Activated CD8-positive, alpha-beta T cell treated with anti-CD3 and anti-CD28 coated beads for 36 hours (primary cell): ENCODE results near the gene C1orf174. TPM values are rescaled to one million over a fixed set of nuclear protein-coding genes. Genes with fewer than 3 reads are reported as not detected.

Experiments used
- ATAC-seq: fragments of 200-7000 bp; cut with Tn5 transposase; one replicate; pipeline ENCODE4 v1.10.0; 2021; ENCODE audit warnings: mild to moderate bottlenecking, moderate library complexity
- CTCF ChIA-PET: fragments of 350-600 bp; sonication (Branson Sonifier 250); formaldehyde crosslinking; loops from one replicate; lab custom pipeline; 2021; ENCODE audit warnings: antibody characterized with exemption; lab: Charles Lee
- POLR2A ChIA-PET: fragments of 350-600 bp; sonication (Branson Sonifier 250); formaldehyde crosslinking; loops from one replicate; lab custom pipeline; 2021; ENCODE audit warnings: antibody characterized with exemption; lab: Charles Lee
- DNase-seq: peaks from one replicate; pipeline ENCODE4 v3.0.0-alpha.2; 2020
- H3K27ac Mint-ChIP-seq: one replicate; pipeline ENCODE4 v1.8.0; 2021; ENCODE audit warnings: mild to moderate bottlenecking, mixed read lengths
- H3K27me3 Mint-ChIP-seq: one replicate; pipeline ENCODE4 v1.8.0; 2021; ENCODE audit warnings: mixed read lengths
- H3K36me3 Mint-ChIP-seq: one replicate; pipeline ENCODE4 v1.8.0; 2021; ENCODE audit warnings: low read depth, mixed read lengths
- H3K4me1 Mint-ChIP-seq: one replicate; pipeline ENCODE4 v1.8.0; 2021; ENCODE audit warnings: low read depth, mixed read lengths
- H3K4me3 Mint-ChIP-seq: one replicate; pipeline ENCODE4 v1.8.0; 2021; ENCODE audit warnings: mild to moderate bottlenecking, moderate library complexity, mixed read lengths
- H3K9me3 Mint-ChIP-seq: one replicate; pipeline ENCODE4 v1.8.0; 2021; ENCODE audit warnings: mixed read lengths
- CTCF ChIP-seq: fragments of 200-600 bp; IDR thresholded peaks from one replicate; pipeline ENCODE4 v1.8.0; 2022; ENCODE audit warnings: antibody characterized with exemption, mild to moderate bottlenecking
- intact Hi-C: fragments of 100-400 bp; cut with micrococcal nuclease; formaldehyde crosslinking; loops from one replicate; pipeline ENCODE4 v1.10.0; 2022
- total RNA-seq, 2 experiments: library from RNA; stranded (reverse); gene quantifications; one replicate each; pipeline ENCODE4 v1.2.3, GENCODE V29; 2021

The C1orf174 gene
- total RNA-seq, 2 experiments from 2014 or later = 43.7 to 44.0 TPM

DNA sequence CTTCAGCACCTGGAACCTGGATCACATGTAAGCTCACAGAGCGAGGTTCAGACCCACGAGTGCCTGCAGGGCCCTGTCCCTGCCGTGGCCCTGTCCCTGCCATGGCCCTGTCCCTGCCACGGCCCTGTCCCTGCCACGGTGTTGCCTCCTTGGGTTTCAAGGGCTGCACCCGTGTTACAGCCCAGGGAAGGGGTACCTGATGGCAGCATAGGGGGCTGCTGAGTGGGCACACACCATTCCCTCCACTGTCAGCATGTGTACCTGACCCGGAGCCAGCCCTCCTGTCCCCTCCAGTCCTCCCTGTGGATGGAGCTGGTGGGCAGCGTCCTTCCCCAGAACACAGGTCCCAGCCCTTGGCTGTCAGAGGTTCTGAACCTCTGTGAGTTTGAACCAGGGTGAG, 27.5 kb downstream of the C1orf174 start:
- CTCF ChIA-PET = interaction anchor here (1.1 kb wide), 1 partner anchor 14 kb away, joined by 3 read pairs; no protein-coding TSS in a partner anchor
- H3K4me3 Mint-ChIP-seq = no peak overlapping the region
- intact Hi-C loops = no loop called here
- POLR2A ChIA-PET = interaction anchor here (0.6 kb wide), 1 partner anchor 15 kb away, joined by 3 read pairs; no protein-coding TSS in a partner anchor
- H3K4me1 Mint-ChIP-seq = no peaks in the 10 kb centered on the region
- no peak for DNase-seq
- no peak overlapping the region for H3K27ac Mint-ChIP-seq
- ATAC-seq = no peak
- no peaks in the 10 kb centered on the region for H3K9me3 Mint-ChIP-seq
- H3K36me3 Mint-ChIP-seq = peaks cover 34% of the 10 kb centered on the region
- H3K27me3 Mint-ChIP-seq = no peaks in the 10 kb centered on the region
- no peak for TF ChIP-seq CTCF

DNA sequence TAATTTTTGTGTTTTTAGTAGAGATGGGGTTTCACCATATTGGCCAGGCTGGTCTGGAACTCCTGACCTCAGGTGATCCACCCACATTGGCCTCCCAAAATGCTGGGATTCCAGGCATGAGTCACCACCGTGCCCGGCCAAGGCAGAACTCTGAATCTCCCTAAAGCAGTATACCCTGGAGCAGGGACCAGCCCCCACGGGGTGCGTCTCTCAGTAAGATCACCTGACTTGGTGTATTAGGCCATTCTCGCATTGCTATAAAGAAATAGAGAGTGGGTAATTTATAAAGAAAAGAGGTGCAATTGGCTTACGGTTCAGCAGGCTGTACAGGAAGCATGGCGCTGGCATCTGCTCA, 28.6 kb downstream of the C1orf174 start:
- ATAC-seq = no peak
- POLR2A ChIA-PET = no interaction called here

GRCh38 chr1:3869751-3870301, 30.2 kb downstream of the C1orf174 start:
- CTCF ChIA-PET = no interaction called here

More for the DNA sequence above, 28.6 kb downstream of the C1orf174 start:
- Mint-ChIP-seq H3K36me3 (peaks cover 35% of the 10 kb centered on the region), H3K4me1 (no peaks in the 10 kb centered on the region), H3K27me3 (no peaks in the 10 kb centered on the region), H3K4me3 (no peak overlapping the region), H3K9me3 (no peaks in the 10 kb centered on the region), H3K27ac (peak overlapping the region; percentile 7)
- no peak for TF ChIP-seq CTCF
- CTCF ChIA-PET = no interaction called here
- DNase-seq = no peak
- intact Hi-C loops = no loop called here

DNA sequence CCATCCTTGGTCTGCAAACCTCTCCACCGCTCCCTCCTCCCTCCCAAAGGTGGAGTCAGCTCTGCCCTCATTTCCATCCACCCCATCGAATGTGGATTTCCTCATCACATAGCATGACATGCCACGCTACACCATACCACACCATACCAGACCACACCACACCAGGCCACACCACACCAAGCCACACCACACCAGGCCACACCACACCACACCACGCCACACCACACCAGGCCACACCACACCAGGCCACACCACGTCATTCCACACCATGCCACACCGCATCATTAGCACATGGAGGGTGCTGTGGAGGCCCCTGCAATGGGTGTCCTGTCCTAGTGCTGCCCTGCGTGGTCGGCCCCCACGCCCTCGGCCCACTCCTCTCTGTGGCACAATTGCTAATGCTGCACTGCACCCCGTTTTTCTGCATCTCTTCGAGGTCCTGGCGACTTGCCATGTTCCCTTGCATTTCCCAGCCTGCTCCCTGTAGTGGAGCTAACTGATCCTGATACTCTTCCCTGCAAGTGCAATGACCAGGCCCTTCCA, 31.5 kb downstream of the C1orf174 start:
- H3K27me3 Mint-ChIP-seq = no peaks in the 10 kb centered on the region
- ATAC-seq (peak; percentile 27), DNase-seq (no peak)
- ChIA-PET CTCF (interaction anchor here (1.2 kb wide), 1 partner anchor 10 kb away, joined by 3 read pairs; no protein-coding TSS in a partner anchor), POLR2A (interaction anchor here (1.6 kb wide), 2 partner anchors 10 to 16 kb away, joined by 4 to 5 read pairs; no protein-coding TSS in a partner anchor)
- no peak overlapping the region for H3K4me3 Mint-ChIP-seq
- TF ChIP-seq CTCF = no peak
- peaks cover 2% of the 10 kb centered on the region for H3K4me1 Mint-ChIP-seq
- peaks cover 18% of the 10 kb centered on the region for H3K36me3 Mint-ChIP-seq
- no peaks in the 10 kb centered on the region for H3K9me3 Mint-ChIP-seq
- intact Hi-C loops = no loop called here
- no peak overlapping the region for H3K27ac Mint-ChIP-seq

More at GRCh38 chr1:3869751-3870301, 30.2 kb downstream of the C1orf174 start:
- H3K4me3 Mint-ChIP-seq = no peak overlapping the region
- DNase-seq = no peak
- POLR2A ChIA-PET = no interaction called here
- intact Hi-C loops = no loop called here
- ATAC-seq = no peak
- H3K9me3 Mint-ChIP-seq = no peaks in the 10 kb centered on the region
- H3K4me1 Mint-ChIP-seq = no peaks in the 10 kb centered on the region
- TF ChIP-seq CTCF = no peak
- no peak overlapping the region for H3K27ac Mint-ChIP-seq
- peaks cover 26% of the 10 kb centered on the region for H3K36me3 Mint-ChIP-seq
- H3K27me3 Mint-ChIP-seq = no peaks in the 10 kb centered on the region

GRCh38 chr1:3865606-3866160, 34.4 kb downstream of the C1orf174 start:
- ChIA-PET CTCF (no interaction called here), POLR2A (interaction anchor here (1.5 kb wide), 1 partner anchor 10 kb away, joined by 4 read pairs; no protein-coding TSS in a partner anchor)
- no peak for ATAC-seq
- no peak overlapping the region for H3K27ac Mint-ChIP-seq
- H3K27me3 Mint-ChIP-seq = no peaks in the 10 kb centered on the region
- intact Hi-C loops = no loop called here
- H3K36me3 Mint-ChIP-seq = peaks cover 14% of the 10 kb centered on the region
- TF ChIP-seq CTCF = no peak
- no peak overlapping the region for H3K4me3 Mint-ChIP-seq
- H3K4me1 Mint-ChIP-seq = peaks cover 3% of the 10 kb centered on the region
- no peaks in the 10 kb centered on the region for H3K9me3 Mint-ChIP-seq
- no peak for DNase-seq
